Choroid plexus epithelial cell (primary cell): Measurements from ENCODE around the gene C10orf95.

Source experiments
- DNase-seq: peaks from one replicate; pipeline ENCODE4 v3.0.0-alpha.2; 2010; ENCODE audit warnings: low read depth
- H3K4me3 ChIP-seq: 2 replicates; pipeline ENCODE4 v1.5.1; 2011; ENCODE audit warnings: low read depth, mild to moderate bottlenecking, control low read depth, low read length, moderate library complexity
- TF ChIP-seq, protein P1 (sequence below): conservative IDR thresholded peaks from 2 replicates; pipeline ENCODE4 v1.5.1; 2011; ENCODE audit warnings: low read depth, mild to moderate bottlenecking, control low read depth, inconsistent platforms, low read length, moderate library complexity

C10orf95 gene

DNA sequence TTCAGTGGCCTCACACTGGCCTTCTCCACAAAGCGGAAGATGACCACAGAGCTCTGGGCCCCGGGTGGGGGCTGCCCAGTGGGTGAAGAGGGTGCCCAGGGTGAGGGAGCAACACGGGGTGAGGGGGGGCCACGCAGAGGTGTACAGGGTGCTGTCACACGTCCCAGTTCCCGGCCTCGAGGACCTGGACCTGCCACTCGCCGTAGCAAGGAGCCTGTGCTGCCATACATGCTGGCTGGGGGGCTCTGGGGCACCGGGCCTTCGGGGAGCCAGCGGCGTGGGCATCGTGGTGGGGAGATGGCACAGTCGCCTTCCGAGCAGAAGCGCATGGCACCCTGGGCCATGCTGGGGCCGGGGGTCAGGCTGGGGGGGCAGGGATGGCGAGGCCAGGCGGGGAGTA is 34.6 kb downstream of the C10orf95 start:
- H3K4me3 ChIP-seq = no peak overlapping the region
- no peak for DNase-seq
- TF ChIP-seq, protein P1, sequence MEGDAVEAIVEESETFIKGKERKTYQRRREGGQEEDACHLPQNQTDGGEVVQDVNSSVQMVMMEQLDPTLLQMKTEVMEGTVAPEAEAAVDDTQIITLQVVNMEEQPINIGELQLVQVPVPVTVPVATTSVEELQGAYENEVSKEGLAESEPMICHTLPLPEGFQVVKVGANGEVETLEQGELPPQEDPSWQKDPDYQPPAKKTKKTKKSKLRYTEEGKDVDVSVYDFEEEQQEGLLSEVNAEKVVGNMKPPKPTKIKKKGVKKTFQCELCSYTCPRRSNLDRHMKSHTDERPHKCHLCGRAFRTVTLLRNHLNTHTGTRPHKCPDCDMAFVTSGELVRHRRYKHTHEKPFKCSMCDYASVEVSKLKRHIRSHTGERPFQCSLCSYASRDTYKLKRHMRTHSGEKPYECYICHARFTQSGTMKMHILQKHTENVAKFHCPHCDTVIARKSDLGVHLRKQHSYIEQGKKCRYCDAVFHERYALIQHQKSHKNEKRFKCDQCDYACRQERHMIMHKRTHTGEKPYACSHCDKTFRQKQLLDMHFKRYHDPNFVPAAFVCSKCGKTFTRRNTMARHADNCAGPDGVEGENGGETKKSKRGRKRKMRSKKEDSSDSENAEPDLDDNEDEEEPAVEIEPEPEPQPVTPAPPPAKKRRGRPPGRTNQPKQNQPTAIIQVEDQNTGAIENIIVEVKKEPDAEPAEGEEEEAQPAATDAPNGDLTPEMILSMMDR = no peak

DNA sequence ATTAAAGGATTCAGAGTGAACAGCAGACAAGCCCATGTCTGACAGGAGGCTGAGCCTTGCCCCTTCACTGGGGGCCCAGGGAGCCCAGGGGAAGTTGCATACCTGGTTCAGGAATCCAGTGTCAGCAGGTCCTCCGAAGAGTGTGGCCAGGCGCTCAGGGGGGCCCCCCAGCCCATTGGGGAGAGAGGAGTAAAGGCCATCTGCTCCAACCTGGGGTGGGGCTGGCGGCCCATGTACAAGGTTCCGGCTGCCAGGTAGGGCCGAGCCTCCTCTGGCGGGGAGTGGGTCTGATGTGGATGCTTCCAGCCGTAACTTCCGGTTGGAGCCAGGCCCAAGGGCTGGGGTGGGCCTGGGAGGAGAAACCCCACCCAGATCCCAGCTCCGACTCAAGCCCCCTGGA is 35.1 kb downstream of the C10orf95 start:
- DNase-seq = no peak
- TF ChIP-seq, protein P1 = no peak
- H3K4me3 ChIP-seq = no peak overlapping the region

DNA sequence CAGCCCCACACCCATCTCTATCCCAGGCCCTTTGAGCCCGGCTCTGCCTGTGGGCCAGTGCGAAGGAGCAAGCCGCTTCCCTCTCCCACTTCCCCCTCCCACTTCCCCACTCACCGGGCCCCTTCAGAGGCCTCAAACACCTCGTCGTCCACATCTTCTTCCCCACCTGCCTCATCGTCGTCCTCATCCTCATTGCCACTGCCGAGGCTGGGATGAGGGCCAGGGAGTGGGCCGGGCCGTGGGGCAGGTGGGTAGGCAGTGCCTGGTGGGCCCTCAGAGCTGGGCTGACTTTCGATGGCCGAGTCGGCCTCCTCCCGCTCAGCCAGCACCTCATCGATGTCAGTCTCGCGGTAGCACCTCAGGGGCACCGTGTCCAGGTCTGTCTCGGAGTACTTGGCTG is 36.6 kb downstream of the C10orf95 start:
- no peak for DNase-seq
- no peak overlapping the region for H3K4me3 ChIP-seq
- TF ChIP-seq, protein P1 = no peak

DNA sequence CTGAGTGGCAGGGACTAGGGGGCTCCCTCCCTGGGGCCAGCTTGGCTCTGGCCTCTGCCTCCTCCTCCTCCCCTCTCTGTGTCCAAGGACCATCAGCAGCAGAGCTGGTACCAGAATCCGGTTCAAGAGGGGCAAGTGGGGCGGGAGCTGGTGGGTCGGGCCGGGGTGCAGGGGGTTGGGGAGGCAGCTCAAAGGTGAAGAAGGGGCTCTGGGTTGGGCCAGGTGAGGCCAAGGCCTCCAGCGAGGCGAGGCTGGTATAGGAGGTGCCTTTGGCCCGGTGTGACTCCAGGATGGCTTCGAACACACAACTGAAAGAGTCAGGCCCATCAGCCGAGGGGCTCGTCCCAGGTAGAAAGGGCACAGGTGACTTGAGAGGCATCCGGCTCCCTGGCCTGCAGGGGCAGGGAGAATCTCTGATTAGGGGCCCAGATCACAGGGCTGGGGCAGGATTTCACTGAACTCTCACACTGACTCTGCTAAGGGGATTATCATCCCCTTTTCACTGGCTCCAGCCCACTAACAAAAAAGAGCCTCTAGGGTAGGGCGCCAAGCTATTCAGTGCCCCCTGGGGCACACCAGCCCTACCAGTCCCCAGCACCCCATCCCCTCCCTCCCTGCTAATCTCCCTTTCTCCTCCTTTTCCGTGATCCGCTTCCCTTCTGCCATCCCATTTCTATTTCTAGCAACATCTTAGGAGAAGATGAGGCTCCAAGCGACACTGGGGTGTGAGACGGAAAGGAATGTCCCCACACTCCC is 37.4 kb downstream of the C10orf95 start:
- no peak overlapping the region for H3K4me3 ChIP-seq
- no peak for DNase-seq
- TF ChIP-seq, protein P1 = no peak

DNA sequence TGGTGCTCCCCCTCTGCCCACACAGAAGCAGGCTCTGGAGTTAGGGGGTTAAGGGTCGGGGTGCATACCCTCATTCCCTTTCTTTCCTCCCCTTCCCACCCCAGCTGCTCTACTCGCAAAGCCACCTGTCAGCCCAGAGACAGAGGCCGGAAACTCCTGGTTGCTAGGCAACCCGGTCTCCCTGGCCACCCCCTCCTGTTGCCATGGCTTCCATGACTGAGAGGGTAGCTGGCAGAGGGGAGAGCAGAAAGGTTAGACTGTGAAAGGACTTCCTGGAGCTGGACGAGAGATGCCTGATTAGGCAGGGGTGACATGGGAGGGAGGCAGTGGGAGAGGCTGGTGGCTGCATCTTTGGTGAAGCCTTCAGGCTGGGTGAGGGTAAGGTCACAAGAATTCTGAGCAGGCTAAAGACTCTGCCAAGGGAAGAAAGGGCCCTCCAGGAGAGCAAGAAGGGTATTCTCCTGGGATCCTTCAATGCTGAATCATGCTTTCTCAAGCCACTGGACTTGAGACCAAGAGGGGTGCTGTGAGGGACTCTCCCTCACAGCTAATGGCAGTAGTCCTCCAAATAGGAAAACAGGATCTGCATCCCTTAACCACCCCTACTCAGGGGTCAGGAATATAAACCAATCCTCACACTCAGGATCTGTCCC is 38.2 kb downstream of the C10orf95 start:
- no peak for DNase-seq
- no peak overlapping the region for H3K4me3 ChIP-seq
- TF ChIP-seq, protein P1 = no peak

DNA sequence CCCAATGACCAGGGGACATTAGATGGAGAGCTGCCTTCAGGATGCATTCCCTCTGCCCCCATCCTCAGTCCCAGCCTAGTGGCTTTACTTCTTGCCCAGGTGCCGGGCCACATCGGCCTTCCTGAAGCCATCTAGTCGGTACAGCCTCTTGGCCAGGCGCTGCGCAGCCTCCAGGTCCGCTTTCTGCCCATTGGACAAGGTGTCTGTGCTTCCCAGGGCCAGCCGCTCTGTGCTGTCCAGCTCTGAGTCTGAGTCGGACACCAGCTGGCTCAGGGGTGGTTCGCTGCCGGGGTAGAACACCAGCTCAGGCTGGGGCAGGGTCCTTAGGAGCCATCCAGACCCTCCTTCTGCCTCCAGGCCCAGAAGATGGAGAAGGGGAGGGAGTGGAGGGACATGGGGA is 39.0 kb downstream of the C10orf95 start:
- TF ChIP-seq, protein P1 = no peak
- DNase-seq = no peak
- H3K4me3 ChIP-seq = no peak overlapping the region
